ENCODE data around the gene XYLT1.

DNA sequence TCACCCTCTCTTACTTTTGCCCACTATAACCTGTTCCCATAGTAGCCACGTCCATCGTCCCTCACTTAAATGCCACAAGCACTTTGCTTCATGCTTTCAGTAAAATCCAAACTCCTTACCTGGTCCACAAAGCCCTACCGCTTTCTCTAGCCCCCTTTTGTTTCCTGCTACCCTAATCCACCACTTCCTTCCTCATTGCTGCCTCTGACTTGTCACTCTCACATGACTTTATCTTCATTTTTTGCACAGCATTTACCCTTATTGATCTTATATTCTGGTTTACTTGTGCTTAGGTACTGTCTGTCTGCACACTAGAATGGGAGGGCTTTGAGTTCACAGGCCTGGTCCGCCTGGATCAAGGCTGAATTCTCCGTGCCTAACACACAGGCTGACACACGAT, 340.0 kb downstream of the XYLT1 start:
- TF ChIP-seq, protein P1, sequence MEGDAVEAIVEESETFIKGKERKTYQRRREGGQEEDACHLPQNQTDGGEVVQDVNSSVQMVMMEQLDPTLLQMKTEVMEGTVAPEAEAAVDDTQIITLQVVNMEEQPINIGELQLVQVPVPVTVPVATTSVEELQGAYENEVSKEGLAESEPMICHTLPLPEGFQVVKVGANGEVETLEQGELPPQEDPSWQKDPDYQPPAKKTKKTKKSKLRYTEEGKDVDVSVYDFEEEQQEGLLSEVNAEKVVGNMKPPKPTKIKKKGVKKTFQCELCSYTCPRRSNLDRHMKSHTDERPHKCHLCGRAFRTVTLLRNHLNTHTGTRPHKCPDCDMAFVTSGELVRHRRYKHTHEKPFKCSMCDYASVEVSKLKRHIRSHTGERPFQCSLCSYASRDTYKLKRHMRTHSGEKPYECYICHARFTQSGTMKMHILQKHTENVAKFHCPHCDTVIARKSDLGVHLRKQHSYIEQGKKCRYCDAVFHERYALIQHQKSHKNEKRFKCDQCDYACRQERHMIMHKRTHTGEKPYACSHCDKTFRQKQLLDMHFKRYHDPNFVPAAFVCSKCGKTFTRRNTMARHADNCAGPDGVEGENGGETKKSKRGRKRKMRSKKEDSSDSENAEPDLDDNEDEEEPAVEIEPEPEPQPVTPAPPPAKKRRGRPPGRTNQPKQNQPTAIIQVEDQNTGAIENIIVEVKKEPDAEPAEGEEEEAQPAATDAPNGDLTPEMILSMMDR (IDR thresholded peaks at IDR 0.05) = no peak
- TF ChIP-seq EZH2phosphoT487 (IDR thresholded peaks at IDR 0.05; ENCODE audit: borderline replicate concordance, low read depth) = no peak
- TF ChIP-seq GABPA (IDR thresholded peaks at IDR 0.05; ENCODE audit: low read depth) = no peak
- TF ChIP-seq, protein P2, sequence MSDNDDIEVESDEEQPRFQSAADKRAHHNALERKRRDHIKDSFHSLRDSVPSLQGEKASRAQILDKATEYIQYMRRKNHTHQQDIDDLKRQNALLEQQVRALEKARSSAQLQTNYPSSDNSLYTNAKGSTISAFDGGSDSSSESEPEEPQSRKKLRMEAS (IDR thresholded peaks at IDR 0.05; ENCODE audit: low read depth) = no peak
- TF ChIP-seq YY1 (IDR thresholded peaks at IDR 0.05; ENCODE audit: low read depth) = no peak
- TF ChIP-seq, protein P3, sequence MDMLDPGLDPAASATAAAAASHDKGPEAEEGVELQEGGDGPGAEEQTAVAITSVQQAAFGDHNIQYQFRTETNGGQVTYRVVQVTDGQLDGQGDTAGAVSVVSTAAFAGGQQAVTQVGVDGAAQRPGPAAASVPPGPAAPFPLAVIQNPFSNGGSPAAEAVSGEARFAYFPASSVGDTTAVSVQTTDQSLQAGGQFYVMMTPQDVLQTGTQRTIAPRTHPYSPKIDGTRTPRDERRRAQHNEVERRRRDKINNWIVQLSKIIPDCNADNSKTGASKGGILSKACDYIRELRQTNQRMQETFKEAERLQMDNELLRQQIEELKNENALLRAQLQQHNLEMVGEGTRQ (IDR thresholded peaks at IDR 0.05; ENCODE audit: borderline replicate concordance, low read depth, low read length) = no peak
- TF ChIP-seq EP300 (IDR thresholded peaks at IDR 0.05; ENCODE audit: borderline replicate concordance in 1 of 2, low read depth in 1 of 2, low read length in 1 of 2) = no peak
- no peak for TF ChIP-seq SIN3A (IDR thresholded peaks at IDR 0.05; ENCODE audit: borderline replicate concordance, low read depth, low read length)
- no peak for TF ChIP-seq POLR2AphosphoS5 (IDR thresholded peaks at IDR 0.05; ENCODE audit: low read depth, low read length)
- no peak for TF ChIP-seq RCOR1 (IDR thresholded peaks at IDR 0.05; ENCODE audit: low read length)
- no peak for TF ChIP-seq MXI1 (IDR thresholded peaks at IDR 0.05; ENCODE audit: low read depth, low read length)
- TF ChIP-seq, protein P4, sequence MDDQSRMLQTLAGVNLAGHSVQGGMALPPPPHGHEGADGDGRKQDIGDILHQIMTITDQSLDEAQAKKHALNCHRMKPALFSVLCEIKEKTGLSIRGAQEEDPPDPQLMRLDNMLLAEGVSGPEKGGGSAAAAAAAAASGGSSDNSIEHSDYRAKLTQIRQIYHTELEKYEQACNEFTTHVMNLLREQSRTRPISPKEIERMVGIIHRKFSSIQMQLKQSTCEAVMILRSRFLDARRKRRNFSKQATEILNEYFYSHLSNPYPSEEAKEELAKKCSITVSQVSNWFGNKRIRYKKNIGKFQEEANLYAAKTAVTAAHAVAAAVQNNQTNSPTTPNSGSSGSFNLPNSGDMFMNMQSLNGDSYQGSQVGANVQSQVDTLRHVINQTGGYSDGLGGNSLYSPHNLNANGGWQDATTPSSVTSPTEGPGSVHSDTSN (IDR thresholded peaks at IDR 0.05) = no peak

Measured in SK-N-SH (cell line).